ENCODE results near the gene CCBE1.

The CCBE1 gene

DNA sequence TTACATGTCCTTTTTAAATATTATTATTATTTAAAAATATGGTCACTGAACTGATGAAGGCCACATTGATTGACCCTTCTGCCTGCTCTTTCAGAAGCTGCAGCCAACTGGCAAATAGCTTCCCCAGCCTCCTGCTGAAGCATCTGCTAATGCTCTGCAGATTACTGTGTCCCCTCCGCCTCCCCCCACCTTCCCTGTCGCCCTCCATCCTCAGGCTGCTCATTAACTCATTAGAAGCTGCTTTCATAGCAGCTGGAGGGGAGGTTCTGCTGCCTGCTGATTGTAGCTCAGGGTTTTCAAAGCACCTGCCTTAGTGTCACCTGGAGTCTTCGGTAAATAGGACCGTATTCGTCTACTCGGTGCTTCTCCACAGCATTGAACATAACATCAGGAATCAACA, 313.4 kb downstream of the CCBE1 start:
- no peak for TF ChIP-seq REST (IDR thresholded peaks at IDR 0.05; ENCODE audit: insufficient read depth in 1 of 2, low read depth in 2 of 2, low read length in 2 of 2)
- TF ChIP-seq TAF1 (IDR thresholded peaks at IDR 0.05; ENCODE audit: borderline replicate concordance, insufficient read depth, low read length) = no peak
- TF ChIP-seq SIN3A (IDR thresholded peaks at IDR 0.05; ENCODE audit: borderline replicate concordance, insufficient read depth, low read length) = no peak
- TF ChIP-seq POLR2AphosphoS5 (IDR thresholded peaks at IDR 0.05; ENCODE audit: low read depth, low read length) = no peak
- no peak for TF ChIP-seq FOXP2 (optimal IDR thresholded peaks at IDR 0.05; ENCODE audit: borderline replicate concordance, extremely low read depth, extremely low read length, insufficient read depth)

- no peak for TF ChIP-seq SIN3A (IDR thresholded peaks at IDR 0.05; ENCODE audit: borderline replicate concordance, insufficient read depth, low read length)
- TF ChIP-seq FOXP2 (optimal IDR thresholded peaks at IDR 0.05; ENCODE audit: borderline replicate concordance, extremely low read depth, extremely low read length, insufficient read depth) = no peak
- TF ChIP-seq TAF1 (IDR thresholded peaks at IDR 0.05; ENCODE audit: borderline replicate concordance, insufficient read depth, low read length) = no peak
- TF ChIP-seq REST (IDR thresholded peaks at IDR 0.05; ENCODE audit: insufficient read depth in 1 of 2, low read depth in 2 of 2, low read length in 2 of 2) = no peak
- TF ChIP-seq POLR2AphosphoS5 (IDR thresholded peaks at IDR 0.05; ENCODE audit: low read depth, low read length) = no peak
Measured at GRCh38 chr18:59382383-59382782, 314.8 kb downstream of the CCBE1 start.

DNA sequence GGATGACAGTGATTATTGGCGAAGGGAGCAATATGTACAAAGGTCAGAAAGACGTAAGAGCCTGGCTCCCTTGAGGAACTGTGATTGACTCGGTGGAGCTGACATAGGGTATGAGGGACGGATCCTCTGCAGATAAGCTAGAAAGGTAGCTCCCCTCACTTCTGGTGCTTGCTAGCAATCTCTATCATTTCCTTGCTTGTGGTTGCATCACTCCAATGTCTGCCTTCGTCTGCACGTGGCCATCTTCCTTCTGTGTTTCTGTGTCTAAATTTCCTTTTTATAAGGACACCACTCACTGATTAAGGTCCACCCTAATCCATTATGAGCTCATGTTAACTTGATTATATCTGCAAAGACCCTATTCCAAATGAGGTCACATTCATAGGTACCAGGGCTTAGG, 315.3 kb downstream of the CCBE1 start:
- TF ChIP-seq TAF1 (IDR thresholded peaks at IDR 0.05; ENCODE audit: borderline replicate concordance, insufficient read depth, low read length) (no peak), POLR2AphosphoS5 (IDR thresholded peaks at IDR 0.05; ENCODE audit: low read depth, low read length) (no peak), FOXP2 (optimal IDR thresholded peaks at IDR 0.05; ENCODE audit: borderline replicate concordance, extremely low read depth, extremely low read length, insufficient read depth) (no peak), SIN3A (IDR thresholded peaks at IDR 0.05; ENCODE audit: borderline replicate concordance, insufficient read depth, low read length) (no peak), REST (IDR thresholded peaks at IDR 0.05; ENCODE audit: insufficient read depth in 1 of 2, low read depth in 2 of 2, low read length in 2 of 2) (no peak)

Data from PFSK-1 (cell line).